DOHH2 (cell line): ENCODE measurements around the gene CLCN1.

Source experiments
- CTCF ChIP-seq: fragments of 200-600 bp; sonication (generic); IDR thresholded peaks from one replicate; pipeline ENCODE4 v1.5.1; 2014; ENCODE audit warnings: antibody characterized with exemption, mild to moderate bottlenecking, low read depth, low read length; ENCODE audit not compliant: poor library complexity, severe bottlenecking
- EZH2phosphoT487 ChIP-seq: fragments of 200-600 bp; sonication (generic); IDR thresholded peaks from 2 replicates; pipeline ENCODE4 v1.6.1; 2017; ENCODE audit warnings: borderline replicate concordance, mild to moderate bottlenecking, antibody characterized with exemption, low read length, moderate library complexity, mixed read lengths

DNA sequence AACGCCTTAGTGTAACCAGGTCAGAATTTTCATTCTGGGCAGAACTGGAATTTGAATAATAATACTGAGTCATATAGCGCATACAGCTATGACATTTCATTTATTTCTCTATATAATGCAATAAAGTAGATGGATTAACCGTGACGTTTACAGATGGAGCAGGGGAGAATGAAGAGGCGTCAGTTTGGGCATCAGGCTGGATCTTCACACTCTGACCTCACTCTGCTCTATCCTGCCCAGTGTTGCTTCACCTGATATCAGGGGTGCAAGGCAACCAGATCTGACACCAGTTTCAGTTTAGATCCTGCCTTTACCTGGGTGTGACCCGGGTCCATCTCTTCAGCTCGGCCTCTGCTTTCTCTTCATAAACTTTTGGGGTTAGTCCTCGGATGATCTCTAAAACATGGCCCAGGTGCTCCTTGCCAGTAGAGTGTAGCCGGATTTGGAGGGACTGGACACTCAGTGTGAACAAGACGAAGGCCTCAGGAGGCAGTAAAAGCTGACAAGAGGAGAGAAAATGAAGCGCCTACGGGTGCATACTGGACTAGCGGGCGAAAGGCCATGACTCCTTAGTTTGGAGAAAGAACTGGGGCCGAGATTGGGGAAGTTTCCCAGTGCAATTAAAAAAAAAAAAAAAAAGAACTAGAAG lies 63.8 kb downstream of the CLCN1 start:
- TF ChIP-seq EZH2phosphoT487 (no peak), CTCF (no peak)
